Measurements from ENCODE around the gene SNED1. TPM values are rescaled to one million over a fixed set of nuclear protein-coding genes. Genes with fewer than 3 reads are reported as not detected.

Gene SNED1

Small RNA genes within 50 kb of the gene (small RNA-seq; reads per million reads assigned to genes)
- gene AC005237.2, result not detected

Data from skeletal muscle satellite cell (primary cell).